Skeletal muscle satellite cell (primary cell): ENCODE measurements around the gene IRS1. TPM values are rescaled to one million over a fixed set of nuclear protein-coding genes. Genes with fewer than 3 reads are reported as not detected.
"Not testable (repeated sequence)": the region's sequence is repeated elsewhere in the genome, so short reads cannot be mapped to it uniquely, and the experiment has no call there.

ENCODE experiments used
- H3K27me3 ChIP-seq: 2 replicates; pipeline ENCODE4 v1.7.0; 2013; ENCODE audit warnings: low read length; ENCODE audit not compliant: control insufficient read depth, insufficient read depth
- H3K36me3 ChIP-seq: 2 replicates; pipeline ENCODE4 v1.7.0; 2013; ENCODE audit warnings: mild to moderate bottlenecking, control low read depth, low read length; ENCODE audit not compliant: insufficient read depth
- H3K4me1 ChIP-seq: 2 replicates; pipeline ENCODE4 v1.7.0; 2013; ENCODE audit warnings: low read length; ENCODE audit not compliant: control insufficient read depth, insufficient read depth
- H3K4me2 ChIP-seq: 2 replicates; pipeline ENCODE4 v1.7.0; 2013; ENCODE audit warnings: mild to moderate bottlenecking, low read length
- H3K4me3 ChIP-seq: 2 replicates; pipeline ENCODE4 v1.7.0; 2013; ENCODE audit warnings: low read length
- H3K9ac ChIP-seq: 2 replicates; pipeline ENCODE4 v1.7.0; 2013; ENCODE audit warnings: mild to moderate bottlenecking, low read depth, low read length, moderate library complexity
- H3K9me3 ChIP-seq: replicated peaks from 2 replicates; pipeline ENCODE4 v1.7.0; 2013; ENCODE audit warnings: mild to moderate bottlenecking, control low read depth, low read length
- total RNA-seq: library from RNA; depleted of rRNA; stranded (reverse); fragments of >200 nt; gene quantifications from 2 replicates; pipeline ENCODE4 v1.2.3, GENCODE V29; 2012; rRNA removed

IRS1 gene, protein sequence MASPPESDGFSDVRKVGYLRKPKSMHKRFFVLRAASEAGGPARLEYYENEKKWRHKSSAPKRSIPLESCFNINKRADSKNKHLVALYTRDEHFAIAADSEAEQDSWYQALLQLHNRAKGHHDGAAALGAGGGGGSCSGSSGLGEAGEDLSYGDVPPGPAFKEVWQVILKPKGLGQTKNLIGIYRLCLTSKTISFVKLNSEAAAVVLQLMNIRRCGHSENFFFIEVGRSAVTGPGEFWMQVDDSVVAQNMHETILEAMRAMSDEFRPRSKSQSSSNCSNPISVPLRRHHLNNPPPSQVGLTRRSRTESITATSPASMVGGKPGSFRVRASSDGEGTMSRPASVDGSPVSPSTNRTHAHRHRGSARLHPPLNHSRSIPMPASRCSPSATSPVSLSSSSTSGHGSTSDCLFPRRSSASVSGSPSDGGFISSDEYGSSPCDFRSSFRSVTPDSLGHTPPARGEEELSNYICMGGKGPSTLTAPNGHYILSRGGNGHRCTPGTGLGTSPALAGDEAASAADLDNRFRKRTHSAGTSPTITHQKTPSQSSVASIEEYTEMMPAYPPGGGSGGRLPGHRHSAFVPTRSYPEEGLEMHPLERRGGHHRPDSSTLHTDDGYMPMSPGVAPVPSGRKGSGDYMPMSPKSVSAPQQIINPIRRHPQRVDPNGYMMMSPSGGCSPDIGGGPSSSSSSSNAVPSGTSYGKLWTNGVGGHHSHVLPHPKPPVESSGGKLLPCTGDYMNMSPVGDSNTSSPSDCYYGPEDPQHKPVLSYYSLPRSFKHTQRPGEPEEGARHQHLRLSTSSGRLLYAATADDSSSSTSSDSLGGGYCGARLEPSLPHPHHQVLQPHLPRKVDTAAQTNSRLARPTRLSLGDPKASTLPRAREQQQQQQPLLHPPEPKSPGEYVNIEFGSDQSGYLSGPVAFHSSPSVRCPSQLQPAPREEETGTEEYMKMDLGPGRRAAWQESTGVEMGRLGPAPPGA (N-terminal part only)
- total RNA-seq: 35.8 and 38.5 TPM in 2 replicates

DNA sequence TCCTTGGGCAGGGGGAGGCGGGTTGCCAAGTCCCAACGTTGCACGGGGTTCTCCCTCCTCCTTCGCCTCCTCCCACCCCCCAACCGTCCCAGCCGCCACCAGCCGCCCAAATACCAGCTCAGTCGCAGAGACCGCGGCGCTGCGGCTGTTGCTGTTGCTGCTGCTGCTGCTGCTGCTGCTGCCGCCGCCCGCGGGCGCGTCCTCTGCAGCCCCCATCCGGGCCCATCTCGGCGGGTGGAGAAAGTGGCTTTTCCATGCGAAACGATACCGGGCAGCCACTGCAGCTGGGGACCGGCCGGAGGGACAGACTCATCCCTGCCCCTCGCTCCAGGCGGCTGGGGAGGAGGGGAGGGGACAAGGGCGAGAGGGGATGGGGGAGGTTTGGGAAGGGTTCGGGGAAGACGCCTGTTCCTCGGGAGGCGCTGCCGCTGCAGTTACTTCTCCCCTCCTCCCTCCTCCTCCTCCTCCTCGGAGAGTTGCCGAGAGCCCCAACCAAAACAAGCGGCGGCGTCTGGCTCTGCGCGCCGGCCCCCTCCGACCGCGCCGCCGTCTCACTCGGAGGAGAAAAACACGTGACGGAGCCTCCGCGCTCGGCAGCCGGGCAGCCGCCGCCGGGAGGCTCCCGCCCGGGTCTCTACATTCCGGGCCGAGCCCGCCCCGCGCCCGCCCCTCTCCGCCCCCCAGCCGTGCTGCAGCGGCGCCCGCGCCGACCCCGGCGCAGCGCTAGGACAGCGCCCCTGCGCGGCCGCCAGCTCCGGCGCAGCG is at the start of gene IRS1:
Gene IRS1 (minus strand): TSS at position 610 of the 765 bp plus-strand sequence. CDS start 1,082 bp downstream, outside the sequence.
- H3K9me3 ChIP-seq: no peaks in the 10 kb centered on the region
- peak within 1 kb of the TSS; percentile 98 for H3K4me2 ChIP-seq
- peak within 1 kb of the TSS; percentile 86 for H3K9ac ChIP-seq
- H3K4me3 ChIP-seq: peak within 1 kb of the TSS; percentile 73
- H3K27me3 ChIP-seq: no peaks in the 10 kb centered on the region
- peaks cover 42% of the 10 kb centered on the region for H3K4me1 ChIP-seq
- H3K36me3 ChIP-seq: peaks cover 38% of the 10 kb centered on the region

DNA sequence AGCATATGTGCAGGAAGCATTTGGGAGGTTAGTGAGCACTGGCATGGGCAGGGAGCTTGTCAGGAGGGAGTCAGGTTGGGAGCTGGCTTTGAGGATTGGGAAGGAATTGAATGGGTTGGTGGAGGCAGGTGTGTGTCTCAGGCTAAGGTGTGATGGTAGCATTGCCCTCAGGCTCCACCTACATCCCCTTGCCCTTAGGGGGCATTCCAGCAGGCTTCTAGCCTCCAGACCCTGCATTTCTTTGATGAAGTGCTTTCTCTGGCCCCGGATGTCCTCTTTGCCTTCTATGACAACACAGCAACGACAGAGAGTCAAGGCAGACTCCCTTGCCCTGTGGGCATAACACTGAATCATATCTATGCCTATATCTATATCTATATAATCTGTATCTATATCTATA is 49.7 kb upstream of the IRS1 start:
- no peaks in the 10 kb centered on the region for H3K4me1 ChIP-seq
- no peaks in the 10 kb centered on the region for H3K36me3 ChIP-seq

GRCh38 chr2:226847511-226847910 is 47.9 kb upstream of the IRS1 start:
- Histone ChIP-seq H3K9me3 (no peaks in the 10 kb centered on the region), H3K4me3 (no peak overlapping the region), H3K27me3 (no peaks in the 10 kb centered on the region), H3K9ac (no peak overlapping the region), H3K36me3 (peaks cover under 1% of the 10 kb centered on the region), H3K4me2 (no peak overlapping the region), H3K4me1 (no peaks in the 10 kb centered on the region)

More for the DNA sequence above, 49.7 kb upstream of the IRS1 start:
- Histone ChIP-seq H3K27me3 (no peaks in the 10 kb centered on the region), H3K4me2 (no peak overlapping the region), H3K9ac (no peak overlapping the region), H3K9me3 (no peaks in the 10 kb centered on the region), H3K4me3 (no peak overlapping the region)

- Histone ChIP-seq H3K9ac (no peak overlapping the region), H3K36me3 (peaks cover 3% of the 10 kb centered on the region), H3K4me1 (no peaks in the 10 kb centered on the region), H3K9me3 (no peaks in the 10 kb centered on the region), H3K4me2 (no peak overlapping the region), H3K27me3 (no peaks in the 10 kb centered on the region), H3K4me3 (no peak overlapping the region)
Observed at GRCh38 chr2:226847090-226847489, 47.5 kb upstream of the IRS1 start.

DNA sequence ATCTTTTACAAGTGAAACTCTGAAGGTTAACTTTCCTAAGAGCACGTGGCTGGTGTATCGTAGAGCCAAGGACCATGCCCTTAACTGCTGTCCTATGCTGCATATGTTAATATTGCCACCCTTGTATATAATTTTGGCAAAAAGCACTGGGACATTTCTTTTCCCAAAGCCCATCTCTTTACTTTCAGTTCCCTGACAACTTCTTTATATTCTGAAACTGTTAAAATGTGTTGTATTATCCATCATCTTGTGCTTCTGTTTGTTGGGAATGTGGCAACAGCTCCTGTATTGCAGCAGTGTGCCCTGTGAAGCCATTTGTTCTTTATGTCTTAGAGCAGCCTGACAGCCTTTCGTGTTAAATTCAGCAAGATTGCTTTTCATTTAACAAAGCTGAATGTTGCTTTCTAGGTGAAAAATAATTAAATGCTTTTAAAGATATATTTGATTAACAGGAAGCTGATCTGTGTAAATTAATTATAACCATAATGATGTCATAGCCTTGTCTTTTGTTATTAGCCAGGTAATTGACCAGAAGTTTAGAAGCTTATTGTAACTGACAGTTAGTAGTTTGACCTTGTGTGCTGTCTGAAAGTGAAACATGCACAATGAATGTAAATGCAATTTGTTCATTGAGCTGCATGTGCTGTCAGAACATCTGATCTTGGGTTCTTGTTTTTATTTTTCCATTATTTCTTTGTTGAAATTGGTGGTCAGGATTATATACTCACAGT is 45.9 kb upstream of the IRS1 start:
- no peak overlapping the region for H3K4me3 ChIP-seq

DNA sequence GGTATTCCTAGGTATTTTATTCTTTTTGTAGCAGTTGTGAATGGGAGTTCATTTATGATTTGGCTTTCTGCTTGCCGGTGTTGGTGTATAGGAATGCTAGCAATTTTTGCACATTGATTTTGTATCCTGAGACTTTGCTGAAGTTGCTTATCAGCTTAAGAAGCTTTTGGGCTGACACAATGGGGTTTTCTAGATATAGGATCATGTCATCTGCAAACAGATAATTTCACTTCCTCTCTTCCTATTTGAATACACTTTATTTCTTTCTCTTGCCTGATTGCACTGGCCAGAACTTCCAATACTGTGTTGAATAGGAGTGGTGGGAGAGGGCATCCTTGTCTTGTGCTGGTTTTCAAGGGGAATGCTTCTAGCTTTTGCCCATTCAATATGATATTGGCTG is 43.4 kb upstream of the IRS1 start:
- not testable (repeated sequence) for H3K4me1 ChIP-seq, H3K4me2 ChIP-seq, H3K9ac ChIP-seq, H3K4me3 ChIP-seq, H3K9me3 ChIP-seq, H3K36me3 ChIP-seq, H3K27me3 ChIP-seq

More for the DNA sequence above, 45.9 kb upstream of the IRS1 start:
- peaks cover 3% of the 10 kb centered on the region for H3K36me3 ChIP-seq
- H3K27me3 ChIP-seq: no peaks in the 10 kb centered on the region
- no peaks in the 10 kb centered on the region for H3K9me3 ChIP-seq
- H3K4me1 ChIP-seq: no peaks in the 10 kb centered on the region
- H3K4me2 ChIP-seq: no peak overlapping the region
- H3K9ac ChIP-seq: no peak overlapping the region

GRCh38 chr2:226839951-226840350 is 40.3 kb upstream of the IRS1 start:
- Histone ChIP-seq H3K9me3 (no peaks in the 10 kb centered on the region), H3K9ac (no peak overlapping the region), H3K27me3 (no peaks in the 10 kb centered on the region), H3K4me1 (peaks cover 21% of the 10 kb centered on the region), H3K4me2 (no peak overlapping the region), H3K36me3 (peaks cover 3% of the 10 kb centered on the region), H3K4me3 (no peak overlapping the region)

- H3K9me3 ChIP-seq: no peaks in the 10 kb centered on the region
- no peaks in the 10 kb centered on the region for H3K27me3 ChIP-seq
- H3K4me3 ChIP-seq: no peak overlapping the region
- H3K36me3 ChIP-seq: peaks cover 3% of the 10 kb centered on the region
- H3K4me1 ChIP-seq: peaks cover 21% of the 10 kb centered on the region
- no peak overlapping the region for H3K4me2 ChIP-seq
- H3K9ac ChIP-seq: no peak overlapping the region
Observed at GRCh38 chr2:226839161-226839560, 39.5 kb upstream of the IRS1 start.

GRCh38 chr2:226838722-226839121 is 39.1 kb upstream of the IRS1 start:
- H3K36me3 ChIP-seq: peaks cover 3% of the 10 kb centered on the region
- H3K4me2 ChIP-seq: no peak overlapping the region
- H3K4me1 ChIP-seq: peaks cover 21% of the 10 kb centered on the region
- no peak overlapping the region for H3K4me3 ChIP-seq
- no peaks in the 10 kb centered on the region for H3K27me3 ChIP-seq
- no peaks in the 10 kb centered on the region for H3K9me3 ChIP-seq
- H3K9ac ChIP-seq: no peak overlapping the region

- H3K4me3 ChIP-seq: no peak overlapping the region
- no peak overlapping the region for H3K9ac ChIP-seq
- no peak overlapping the region for H3K4me2 ChIP-seq
- H3K9me3 ChIP-seq: no peaks in the 10 kb centered on the region
- H3K4me1 ChIP-seq: peaks cover 21% of the 10 kb centered on the region
- H3K27me3 ChIP-seq: no peaks in the 10 kb centered on the region
- H3K36me3 ChIP-seq: peaks cover 3% of the 10 kb centered on the region
Observed at GRCh38 chr2:226837787-226838603, 38.4 kb upstream of the IRS1 start.
